Breast epithelium (tissue), 3 donors: ENCODE data around the gene HSPA1A.

Experiments
- CTCF ChIP-seq, 3 donors: fragments of 450-650 bp; IDR thresholded peaks; one replicate each; pipeline ENCODE4 v1.5.1; 2016 to 2017; ENCODE audit warnings: antibody characterized with exemption in 3 of 3, mild to moderate bottlenecking in 3 of 3, moderate library complexity in 3 of 3
- POLR2A ChIP-seq: fragments of 450-650 bp; IDR thresholded peaks from one replicate; pipeline ENCODE4 v1.6.1; 2016; ENCODE audit warnings: antibody characterized with exemption, mild to moderate bottlenecking, moderate library complexity

- TF ChIP-seq POLR2A (no peak), CTCF (IDR thresholded peaks at IDR 0.05) (no peak)
These were observed 15.6 kb upstream of the HSPA1A start for GRCh38 chr6:31799781-31800180.
